Epithelial cell of esophagus (primary cell): ENCODE measurements around the gene CBX7.

ENCODE experiments used
- DNase-seq: peaks from one replicate; pipeline ENCODE4 v3.0.0; 2010; ENCODE audit warnings: low read depth
- H3K4me3 ChIP-seq: 2 replicates; pipeline ENCODE4 v1.5.1; 2011; ENCODE audit warnings: mild to moderate bottlenecking, low read length, control low read depth
- TF ChIP-seq, protein P1 (sequence below): IDR thresholded peaks from 2 replicates; pipeline ENCODE4 v1.5.1; 2011; ENCODE audit warnings: low read depth, mild to moderate bottlenecking, low read length, control low read depth, inconsistent platforms; ENCODE audit not compliant: insufficient read depth; ENCODE audit errors: missing control alignments

The CBX7 gene

DNA sequence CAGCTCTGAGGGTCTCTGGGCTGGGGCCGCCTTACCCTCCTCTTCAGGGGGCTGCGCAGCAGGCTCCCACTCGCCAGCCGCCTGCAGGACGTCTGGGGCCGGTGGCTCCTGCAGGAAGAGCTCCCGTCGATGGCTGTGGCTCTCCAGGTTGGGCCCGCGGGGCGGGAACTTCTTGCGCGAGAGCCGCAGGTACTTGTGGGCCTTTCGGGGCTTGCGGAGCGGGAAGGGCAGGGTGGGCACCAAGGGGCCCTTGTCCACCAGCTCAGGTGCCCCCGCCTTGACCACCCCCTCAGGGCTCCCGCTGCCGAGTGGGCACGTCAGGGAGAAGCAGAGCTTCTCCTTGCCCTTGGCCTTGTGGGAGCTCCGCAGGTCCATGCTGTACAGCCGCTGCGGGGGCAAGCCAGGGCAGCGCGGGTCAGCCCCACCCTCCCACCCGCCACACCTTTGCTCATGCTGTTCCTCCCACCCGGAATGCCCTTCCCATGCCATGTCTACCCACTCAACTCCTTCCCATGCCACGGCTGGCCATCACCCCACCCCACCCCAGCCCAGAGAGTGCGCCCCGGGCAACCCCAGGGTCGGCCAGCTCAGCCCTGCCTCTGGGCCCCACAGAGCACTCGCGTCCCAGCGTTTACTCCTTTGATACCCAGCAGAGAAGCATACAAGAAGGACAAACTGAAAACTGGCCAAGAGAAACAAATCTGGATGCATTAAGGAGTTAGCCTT is 18.0 kb downstream of the CBX7 start:
- TF ChIP-seq, protein P1, sequence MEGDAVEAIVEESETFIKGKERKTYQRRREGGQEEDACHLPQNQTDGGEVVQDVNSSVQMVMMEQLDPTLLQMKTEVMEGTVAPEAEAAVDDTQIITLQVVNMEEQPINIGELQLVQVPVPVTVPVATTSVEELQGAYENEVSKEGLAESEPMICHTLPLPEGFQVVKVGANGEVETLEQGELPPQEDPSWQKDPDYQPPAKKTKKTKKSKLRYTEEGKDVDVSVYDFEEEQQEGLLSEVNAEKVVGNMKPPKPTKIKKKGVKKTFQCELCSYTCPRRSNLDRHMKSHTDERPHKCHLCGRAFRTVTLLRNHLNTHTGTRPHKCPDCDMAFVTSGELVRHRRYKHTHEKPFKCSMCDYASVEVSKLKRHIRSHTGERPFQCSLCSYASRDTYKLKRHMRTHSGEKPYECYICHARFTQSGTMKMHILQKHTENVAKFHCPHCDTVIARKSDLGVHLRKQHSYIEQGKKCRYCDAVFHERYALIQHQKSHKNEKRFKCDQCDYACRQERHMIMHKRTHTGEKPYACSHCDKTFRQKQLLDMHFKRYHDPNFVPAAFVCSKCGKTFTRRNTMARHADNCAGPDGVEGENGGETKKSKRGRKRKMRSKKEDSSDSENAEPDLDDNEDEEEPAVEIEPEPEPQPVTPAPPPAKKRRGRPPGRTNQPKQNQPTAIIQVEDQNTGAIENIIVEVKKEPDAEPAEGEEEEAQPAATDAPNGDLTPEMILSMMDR: no peak
- no peak for DNase-seq
- no peak overlapping the region for H3K4me3 ChIP-seq

DNA sequence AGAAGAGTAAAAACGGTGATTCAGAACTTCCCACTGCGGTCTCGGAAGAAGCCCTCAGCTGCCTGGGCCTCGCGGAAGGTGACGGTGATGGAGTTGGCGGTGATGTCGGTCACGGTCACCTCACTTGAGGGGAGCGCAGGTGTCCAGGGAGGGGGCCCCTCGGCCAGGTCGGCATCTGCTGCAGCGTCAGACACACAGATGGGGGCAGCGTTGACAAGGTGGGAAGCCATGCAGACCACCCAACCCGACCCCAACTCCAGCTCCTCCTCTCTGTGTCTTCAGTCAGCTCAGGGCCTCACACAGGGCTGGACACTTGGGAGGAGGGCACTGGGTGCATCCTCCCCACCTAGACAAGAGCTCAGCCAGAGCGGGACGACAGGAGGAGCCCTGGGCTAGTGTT is 18.6 kb downstream of the CBX7 start:
- no peak for DNase-seq
- no peak overlapping the region for H3K4me3 ChIP-seq
- TF ChIP-seq, protein P1: no peak

DNA sequence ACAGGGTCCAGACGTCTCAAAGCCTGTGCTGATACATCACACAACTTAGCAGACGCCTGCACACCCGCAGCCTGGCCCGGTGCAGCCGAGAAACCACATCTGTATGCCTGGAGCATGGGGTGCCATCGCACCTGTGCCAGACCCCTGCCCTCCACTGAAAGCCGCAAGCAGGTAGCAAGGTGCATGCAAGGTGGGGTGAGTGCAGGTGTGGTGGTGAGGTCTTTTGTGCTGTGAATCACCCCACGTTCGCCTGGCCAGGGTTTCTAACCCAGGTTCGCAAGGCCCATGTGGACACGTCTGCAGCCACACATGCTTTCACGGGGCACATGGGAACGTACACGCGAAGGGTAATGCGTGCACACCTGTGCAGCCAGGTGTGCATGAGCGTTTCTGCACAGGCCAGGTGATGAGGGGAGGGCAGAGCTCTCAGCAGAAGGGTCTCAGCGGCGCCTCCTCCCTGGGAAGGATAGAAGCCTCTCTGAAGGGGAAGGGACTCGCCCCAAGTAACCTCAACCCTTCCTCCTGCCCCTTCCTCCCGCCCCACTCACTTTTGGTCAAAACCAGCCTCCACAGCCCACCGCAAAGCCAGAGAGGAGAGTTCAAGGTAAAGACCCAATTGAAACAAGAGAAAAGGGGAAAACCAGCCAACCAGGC is 19.5 kb downstream of the CBX7 start:
- no peak for DNase-seq
- TF ChIP-seq, protein P1: no peak
- H3K4me3 ChIP-seq: no peak overlapping the region

DNA sequence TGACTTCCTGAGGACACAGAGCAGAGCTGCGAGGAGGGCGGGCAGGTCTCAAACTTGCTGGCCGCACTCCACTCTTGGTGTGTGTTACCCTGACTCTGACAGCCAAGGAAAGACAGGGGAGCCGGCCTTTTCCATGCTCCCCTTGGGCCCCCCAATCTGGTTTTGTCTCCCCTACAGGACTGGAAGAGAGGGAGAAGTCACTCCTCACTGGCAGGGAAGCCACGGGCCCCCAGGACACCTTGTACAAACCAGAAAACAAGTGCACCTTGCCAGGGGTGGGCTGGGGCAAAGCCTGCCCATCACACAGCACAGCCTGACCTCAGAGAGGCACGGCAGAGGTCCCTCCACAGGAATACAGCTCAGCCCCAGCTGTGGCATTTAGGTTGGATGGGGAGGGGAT is 20.2 kb downstream of the CBX7 start:
- H3K4me3 ChIP-seq: no peak overlapping the region
- no peak for DNase-seq
- TF ChIP-seq, protein P1: no peak

DNA sequence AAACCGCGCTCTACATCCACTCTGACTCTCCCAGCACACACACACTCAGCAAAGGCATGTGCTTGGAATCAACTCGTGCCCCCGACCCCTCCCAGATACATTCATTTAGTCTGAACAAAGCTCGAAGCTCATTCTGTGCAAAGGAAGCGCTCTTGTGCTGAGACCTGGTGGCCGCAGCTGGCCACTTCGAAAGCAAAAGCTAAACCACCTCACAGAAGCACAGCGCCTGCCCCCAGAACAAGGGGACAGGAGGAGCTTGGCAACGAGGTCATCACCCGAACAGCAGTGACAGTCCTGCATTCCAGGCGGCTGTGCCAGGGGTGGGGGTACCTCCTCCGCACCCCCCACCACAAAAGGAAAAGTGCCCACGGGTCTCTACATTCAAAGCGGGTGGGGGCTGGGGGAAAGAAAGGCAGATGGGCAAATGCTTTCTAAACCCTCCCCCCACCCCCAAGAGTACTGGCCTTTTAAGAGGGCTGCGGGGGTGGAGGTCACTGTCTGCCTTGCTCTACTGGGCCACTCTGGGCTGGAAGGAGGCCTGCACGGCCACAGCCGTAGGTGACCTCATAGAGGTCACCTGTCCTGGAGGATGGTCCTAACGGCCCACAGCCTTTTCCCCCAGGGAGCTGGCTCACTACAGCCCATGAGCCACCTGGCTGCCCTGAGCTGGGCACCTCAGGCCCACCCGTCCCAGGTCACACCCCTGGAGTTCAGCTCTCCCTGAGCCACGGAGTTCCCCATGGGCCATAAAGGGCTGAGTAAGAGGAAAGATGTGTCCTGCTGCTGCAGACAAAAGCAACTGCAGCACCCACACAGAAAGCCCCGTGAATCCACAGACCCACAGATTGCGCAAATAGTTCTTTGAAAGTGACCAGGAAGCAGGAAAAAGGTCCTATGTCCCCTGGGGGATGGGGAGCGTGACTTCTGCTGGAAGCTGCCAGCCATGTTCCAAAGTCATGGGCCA is 21.3 kb downstream of the CBX7 start:
- no peak for DNase-seq
- TF ChIP-seq, protein P1: no peak
- H3K4me3 ChIP-seq: no peak overlapping the region

DNA sequence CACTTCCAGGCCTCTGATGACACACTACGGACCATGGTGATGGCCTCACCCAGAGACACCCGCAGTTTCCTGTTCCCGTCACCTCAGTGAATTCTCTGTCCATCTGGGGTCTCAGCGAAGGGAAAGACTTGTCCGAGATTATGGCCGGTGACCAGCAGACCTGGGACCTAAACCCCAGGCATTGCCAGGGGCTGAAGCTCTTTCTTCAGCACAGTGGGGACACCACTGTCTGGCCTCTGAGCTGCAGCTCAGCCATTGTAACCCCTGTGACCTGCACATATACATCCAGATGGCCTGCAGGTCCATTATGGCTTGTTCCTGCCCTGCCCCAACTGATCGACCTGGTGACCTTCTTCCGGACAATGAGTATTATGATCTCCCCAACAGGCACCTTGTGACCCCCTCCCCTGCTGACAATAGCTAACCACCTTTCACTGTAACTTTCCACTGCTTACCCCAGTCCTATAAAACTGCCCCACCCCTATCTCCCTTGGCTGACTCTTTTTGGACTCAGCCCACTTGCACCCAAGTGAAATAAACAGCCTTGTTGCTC is 22.3 kb downstream of the CBX7 start:
- DNase-seq: no peak
- H3K4me3 ChIP-seq: no peak overlapping the region
- TF ChIP-seq, protein P1: no peak
